OCI-LY1 (cell line): ENCODE results near the gene TMEM115.

Experiments used
- CTCF ChIP-seq: fragments of 200-600 bp; sonication (generic), shearing (Covaris generic); IDR thresholded peaks from 2 replicates; pipeline ENCODE4 v1.5.1; 2017; ENCODE audit warnings: mild to moderate bottlenecking, antibody characterized with exemption, low read length, moderate library complexity, mixed read lengths
- EZH2 ChIP-seq: fragments of 200-600 bp; sonication (generic), shearing (Covaris generic); IDR thresholded peaks from 2 replicates; pipeline ENCODE4 v1.8.0; 2017; ENCODE audit warnings: borderline replicate concordance, mixed run types, mild to moderate bottlenecking, antibody characterized with exemption, low read length, moderate library complexity, mixed read lengths

GRCh38 chr3:50359760-50360110 is 414 bp upstream of the TMEM115 start:
- TF ChIP-seq CTCF (no peak), EZH2 (no peak)
